ENCODE results near the gene SH3BP1. TPM values are rescaled to one million over a fixed set of nuclear protein-coding genes. Genes with fewer than 3 reads are reported as not detected.
"Not testable (repeated sequence)": the region's sequence is repeated elsewhere in the genome, so short reads cannot be mapped to it uniquely, and the experiment has no call there.

Gene SH3BP1
- total RNA-seq, 4 donors from 2014 or later: 7.4 to 26.2 (median 14.2) TPM

DNA sequence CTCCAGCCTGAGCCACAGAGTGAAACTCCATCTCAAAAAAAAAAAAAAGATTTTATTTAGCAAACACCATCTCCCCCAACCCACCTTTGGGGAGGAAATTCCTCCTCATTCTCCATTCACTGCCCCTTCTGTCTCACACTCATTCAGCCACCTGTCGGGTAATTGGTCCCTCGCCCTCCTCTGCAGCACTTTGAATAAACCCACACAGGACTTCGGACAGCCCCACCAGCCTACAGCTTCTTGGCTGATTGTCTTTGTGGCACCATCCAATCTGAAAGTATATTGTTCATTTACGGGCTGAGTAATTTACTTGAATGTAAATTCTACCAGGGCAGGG, 38.3 kb upstream of the SH3BP1 start:
- no peaks in the 10 kb centered on the region for H3K9me3 ChIP-seq
- intact Hi-C loops (cut with DNase I; ENCODE audit: low total_unique reads): no loop called here
- no peaks in the 10 kb centered on the region for H3K36me3 ChIP-seq
- no peak overlapping the region for H3K27ac ChIP-seq
- no peak overlapping the region for H3K4me3 ChIP-seq
- no peaks in the 10 kb centered on the region for H3K27me3 ChIP-seq
- TF ChIP-seq POLR2A (IDR thresholded peaks at IDR 0.05): no peak
- TF ChIP-seq, protein P1, sequence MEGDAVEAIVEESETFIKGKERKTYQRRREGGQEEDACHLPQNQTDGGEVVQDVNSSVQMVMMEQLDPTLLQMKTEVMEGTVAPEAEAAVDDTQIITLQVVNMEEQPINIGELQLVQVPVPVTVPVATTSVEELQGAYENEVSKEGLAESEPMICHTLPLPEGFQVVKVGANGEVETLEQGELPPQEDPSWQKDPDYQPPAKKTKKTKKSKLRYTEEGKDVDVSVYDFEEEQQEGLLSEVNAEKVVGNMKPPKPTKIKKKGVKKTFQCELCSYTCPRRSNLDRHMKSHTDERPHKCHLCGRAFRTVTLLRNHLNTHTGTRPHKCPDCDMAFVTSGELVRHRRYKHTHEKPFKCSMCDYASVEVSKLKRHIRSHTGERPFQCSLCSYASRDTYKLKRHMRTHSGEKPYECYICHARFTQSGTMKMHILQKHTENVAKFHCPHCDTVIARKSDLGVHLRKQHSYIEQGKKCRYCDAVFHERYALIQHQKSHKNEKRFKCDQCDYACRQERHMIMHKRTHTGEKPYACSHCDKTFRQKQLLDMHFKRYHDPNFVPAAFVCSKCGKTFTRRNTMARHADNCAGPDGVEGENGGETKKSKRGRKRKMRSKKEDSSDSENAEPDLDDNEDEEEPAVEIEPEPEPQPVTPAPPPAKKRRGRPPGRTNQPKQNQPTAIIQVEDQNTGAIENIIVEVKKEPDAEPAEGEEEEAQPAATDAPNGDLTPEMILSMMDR (IDR thresholded peaks at IDR 0.05): no peak
- no peak for DNase-seq
- no peaks in the 10 kb centered on the region for H3K4me1 ChIP-seq

- H3K4me1 ChIP-seq: no peaks in the 10 kb centered on the region
- no peaks in the 10 kb centered on the region for H3K36me3 ChIP-seq
- no peak overlapping the region for H3K27ac ChIP-seq
- H3K27me3 ChIP-seq: no peaks in the 10 kb centered on the region
- H3K4me3 ChIP-seq: no peak overlapping the region
- DNase-seq: no peak
- intact Hi-C loops (cut with DNase I; ENCODE audit: low total_unique reads): no loop called here
- TF ChIP-seq POLR2A (IDR thresholded peaks at IDR 0.05): no peak
- TF ChIP-seq, protein P1 (IDR thresholded peaks at IDR 0.05): no peak
- no peaks in the 10 kb centered on the region for H3K9me3 ChIP-seq
Observed at GRCh38 chr22:37601540-37602442, 37.7 kb upstream of the SH3BP1 start.

DNA sequence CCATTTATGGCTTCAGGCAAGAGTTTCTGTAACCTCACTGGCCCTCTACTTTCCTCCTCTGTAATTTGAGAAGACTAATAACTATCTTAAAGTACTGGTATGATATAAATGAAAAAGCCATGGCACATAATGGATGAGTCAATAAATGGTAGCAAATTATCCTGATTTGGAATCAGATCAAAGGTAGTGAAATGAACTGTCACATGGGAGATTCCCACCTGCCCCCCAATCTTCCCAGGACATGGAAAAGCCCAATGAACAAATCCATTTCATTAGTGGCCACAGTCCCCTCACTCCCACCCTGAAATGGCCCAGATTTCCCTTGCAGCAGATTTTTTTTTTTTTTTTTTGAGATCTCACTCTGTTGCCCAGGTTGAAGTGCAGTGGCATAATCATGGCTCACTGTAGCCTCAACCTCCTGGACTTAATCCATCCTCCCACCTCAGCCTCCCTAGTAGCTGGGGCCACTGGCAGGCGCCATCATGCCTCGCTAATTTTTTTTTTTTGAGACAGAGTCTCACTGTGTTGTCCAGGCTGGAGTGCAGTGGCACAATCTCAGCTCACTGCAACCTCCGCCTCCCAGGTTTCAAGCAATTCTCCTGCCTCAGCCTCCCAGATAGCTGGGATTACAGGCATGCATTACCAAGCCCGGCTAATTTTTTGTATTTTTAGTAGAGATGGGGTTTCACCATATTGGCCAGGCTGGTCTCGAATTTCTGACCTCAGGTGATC, 36.8 kb upstream of the SH3BP1 start:
- DNase-seq; H3K9me3 ChIP-seq; H3K27me3 ChIP-seq; intact Hi-C loops (cut with DNase I; ENCODE audit: low total_unique reads); H3K36me3 ChIP-seq; H3K4me3 ChIP-seq; H3K4me1 ChIP-seq; H3K27ac ChIP-seq: not testable (repeated sequence)

DNA sequence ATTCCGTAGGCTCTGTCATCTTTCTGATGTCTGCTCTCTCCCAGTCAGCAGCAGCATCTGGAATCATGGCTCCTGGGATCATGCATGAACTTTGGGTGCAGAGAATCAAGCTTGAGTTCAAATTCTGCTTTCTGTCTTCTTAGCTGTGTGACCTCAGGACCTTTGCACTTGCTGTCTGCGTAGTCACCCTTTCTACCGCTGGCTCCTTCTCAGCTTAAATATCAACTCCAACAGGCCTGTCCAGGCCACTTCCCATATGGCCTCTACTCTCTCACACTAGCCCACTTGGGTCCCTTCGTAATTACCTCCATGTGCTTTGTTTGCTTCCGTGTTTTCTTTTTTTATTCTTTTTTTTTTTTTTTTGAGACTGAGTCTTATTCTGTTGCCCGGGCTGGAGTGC, 35.4 kb upstream of the SH3BP1 start:
- no peaks in the 10 kb centered on the region for H3K4me1 ChIP-seq
- H3K9me3 ChIP-seq: no peaks in the 10 kb centered on the region
- H3K27me3 ChIP-seq: no peaks in the 10 kb centered on the region
- intact Hi-C loops (cut with DNase I; ENCODE audit: low total_unique reads): no loop called here
- TF ChIP-seq POLR2A (IDR thresholded peaks at IDR 0.05): no peak
- TF ChIP-seq, protein P1 (IDR thresholded peaks at IDR 0.05): no peak
- no peak for DNase-seq
- H3K4me3 ChIP-seq: no peak overlapping the region
- H3K27ac ChIP-seq: no peak overlapping the region
- no peaks in the 10 kb centered on the region for H3K36me3 ChIP-seq

- peaks cover 0 to 7% of the 10 kb centered on the region in 2 donors for H3K4me1 ChIP-seq
- intact Hi-C loops (cut with DNase I; ENCODE audit: low total_unique reads): no loop called here
Observed at GRCh38 chr22:37604875-37605274, 34.6 kb upstream of the SH3BP1 start.

More at GRCh38 chr22:37604875-37605274, 34.6 kb upstream of the SH3BP1 start:
- Histone ChIP-seq H3K9me3 (no peaks in the 10 kb centered on the region), H3K27me3 (no peaks in the 10 kb centered on the region), H3K27ac (no peak overlapping the region), H3K36me3 (no peaks in the 10 kb centered on the region), H3K4me3 (no peak overlapping the region)
- TF ChIP-seq, protein P1 (IDR thresholded peaks at IDR 0.05): no peak
- TF ChIP-seq POLR2A (IDR thresholded peaks at IDR 0.05): no peak
- DNase-seq: no peak

Data from uterus (tissue), 4 donors.